ENCODE measurements around the gene MAD2L1BP. TPM values are rescaled to one million over a fixed set of nuclear protein-coding genes. Genes with fewer than 3 reads are reported as not detected.

MAD2L1BP gene
- total RNA-seq, 1 experiment from 2014 or later, result 36.6 TPM

GRCh38 chr6:43627008-43627825 lies 8.4 kb upstream of the MAD2L1BP start:
- no peaks in the 10 kb centered on the region for H3K27me3 ChIP-seq (ENCODE audit: insufficient read depth, low read length)
- H4K20me1 ChIP-seq (ENCODE audit: insufficient read depth), result no peaks in the 10 kb centered on the region
- intact Hi-C loops (cut with micrococcal nuclease), result loop anchor here (5.0 kb wide), 1 partner anchor 145 kb away; the partner anchor contains the start of gene VEGFA
- peaks cover 14 to 34% of the 10 kb centered on the region in 2 experiments; a peak in 3 of 4 replicates for H3K36me3 ChIP-seq (ENCODE audit: control insufficient read depth in 1 of 2, insufficient read depth in 2 of 2, low read length in 2 of 2)
- CTCF ChIA-PET, result no interaction called here
- RAD21 ChIA-PET (ENCODE audit: low non-redundant PET in 1 of 2, low total read pairs in 2 of 2, uncharacterized antibody in 2 of 2, unreplicated experiment in 2 of 2), result no interaction called here
- no peak overlapping the region for H2AFZ ChIP-seq (ENCODE audit: low read depth, low read length, poor library complexity, severe bottlenecking)
- peak overlapping the region; percentile 76 for H3K27ac ChIP-seq (ENCODE audit: low read depth, low read length)
- BruUV-seq (replicated peaks), result TSS peak; percentile 91
- POLR2A ChIA-PET, result interaction anchor here (0.8 to 1.4 kb wide), 7 partner anchors 9 to 143 kb away, joined by 3 to 7 read pairs (median 6); partner anchors contain the start of genes MAD2L1BP, POLH, VEGFA and XPO5
- ATAC-seq, result no peak
- H3K4me3 ChIP-seq (replicated peaks in 1 of 2; ENCODE audit: low read depth in 1 of 2, low read length in 2 of 2), result peak overlapping the region; percentile 80 to 100
- no peaks in the 10 kb centered on the region for H3K9me3 ChIP-seq (ENCODE audit: control insufficient read depth in 1 of 2, insufficient read depth in 1 of 2, low read depth in 1 of 2, low read length in 2 of 2)
- H3K79me2 ChIP-seq (ENCODE audit: insufficient read depth, low read length), result peaks cover 24% of the 10 kb centered on the region
- H3K4me1 ChIP-seq (ENCODE audit: control insufficient read depth in 1 of 2, insufficient read depth in 2 of 2, low read length in 2 of 2), result peaks cover 20 to 33% of the 10 kb centered on the region in 2 experiments
- no peaks in the 10 kb centered on the region for H3K9me2 ChIP-seq (ENCODE audit: insufficient read depth)
- H3K4me2 ChIP-seq (ENCODE audit: low read length), result peak overlapping the region; percentile 84
- peak; percentile 78 for DNase-seq (ENCODE audit: low read depth, low spot score)
- TF ChIP-seq MAX (IDR thresholded peaks at IDR 0.05) (no peak), EGR1 (IDR thresholded peaks at IDR 0.05; ENCODE audit: low read depth) (no peak), ZNF274 (IDR thresholded peaks at IDR 0.05; ENCODE audit: low read depth, low read length) (no peak), POLR2AphosphoS5 (IDR thresholded peaks at IDR 0.05; ENCODE audit: low read depth, low read length) (peak; percentile 80), CTCF (IDR thresholded peaks at IDR 0.05 in 2 of 3, conservative IDR thresholded peaks at IDR 0.05 in 1 of 3; ENCODE audit: borderline replicate concordance in 1 of 3, insufficient read depth in 1 of 3, low read depth in 2 of 3, low read length in 2 of 3) (no peak), CEBPB (IDR thresholded peaks at IDR 0.05; ENCODE audit: low read depth) (no peak), ZFX (IDR thresholded peaks at IDR 0.05) (no peak), YY1 (IDR thresholded peaks at IDR 0.05; ENCODE audit: extremely low read depth, insufficient replicate concordance, low read depth, low read length) (peak; percentile 67)
- peak overlapping the region; percentile 26 for H3K9ac ChIP-seq (ENCODE audit: low read length)
